Activated T-helper 1 cell treated with anti-CD3 and anti-CD28 coated beads, Interleukin-12 subunit alpha, Interleukin-12 subunit beta, Interleukin-2, Interleukin-4 antibody, amounts not matched to agents 30 ng/mL and 10 ng/mL and 1 ng/mL, durations not matched to agents 14 hours and 24 hours and 36 hours (primary cell): Measurements from ENCODE around the gene MEX3B. TPM values are rescaled to one million over a fixed set of nuclear protein-coding genes. Genes with fewer than 3 reads are reported as not detected.
"Not testable (repeated sequence)": the region's sequence is repeated elsewhere in the genome, so short reads cannot be mapped to it uniquely, and the experiment has no call there.

Experiments used
- DNase-seq: peaks from one replicate; pipeline ENCODE4 v3.0.0; 2021; ENCODE audit warnings: low spot score
- H3K27ac Mint-ChIP-seq: one replicate; pipeline ENCODE4 v1.8.0; 2021; ENCODE audit warnings: mild to moderate bottlenecking, mixed read lengths
- H3K27me3 Mint-ChIP-seq: one replicate; pipeline ENCODE4 v1.8.0; 2022; ENCODE audit warnings: mild to moderate bottlenecking, moderate library complexity, mixed read lengths; ENCODE audit not compliant: insufficient read depth
- H3K36me3 Mint-ChIP-seq: one replicate; pipeline ENCODE4 v1.8.0; 2021; ENCODE audit warnings: low read depth, mixed read lengths
- H3K4me1 Mint-ChIP-seq: one replicate; pipeline ENCODE4 v1.8.0; 2021; ENCODE audit warnings: low read depth, mixed read lengths
- H3K4me3 Mint-ChIP-seq: one replicate; pipeline ENCODE4 v1.8.0; 2021; ENCODE audit warnings: mild to moderate bottlenecking, moderate library complexity, mixed read lengths
- H3K9me3 Mint-ChIP-seq: one replicate; pipeline ENCODE4 v1.8.0; 2021; ENCODE audit warnings: mixed read lengths
- intact Hi-C: fragments of 100-400 bp; cut with micrococcal nuclease; formaldehyde crosslinking; loops from one replicate; pipeline ENCODE4 v1.15.1; 2024
- total RNA-seq: library from RNA; stranded (reverse); gene quantifications from 2 replicates; pipeline ENCODE4 v1.2.3, GENCODE V29; 2022

The MEX3B gene
- total RNA-seq, 1 donor from 2014 or later: 0.73 TPM

DNA sequence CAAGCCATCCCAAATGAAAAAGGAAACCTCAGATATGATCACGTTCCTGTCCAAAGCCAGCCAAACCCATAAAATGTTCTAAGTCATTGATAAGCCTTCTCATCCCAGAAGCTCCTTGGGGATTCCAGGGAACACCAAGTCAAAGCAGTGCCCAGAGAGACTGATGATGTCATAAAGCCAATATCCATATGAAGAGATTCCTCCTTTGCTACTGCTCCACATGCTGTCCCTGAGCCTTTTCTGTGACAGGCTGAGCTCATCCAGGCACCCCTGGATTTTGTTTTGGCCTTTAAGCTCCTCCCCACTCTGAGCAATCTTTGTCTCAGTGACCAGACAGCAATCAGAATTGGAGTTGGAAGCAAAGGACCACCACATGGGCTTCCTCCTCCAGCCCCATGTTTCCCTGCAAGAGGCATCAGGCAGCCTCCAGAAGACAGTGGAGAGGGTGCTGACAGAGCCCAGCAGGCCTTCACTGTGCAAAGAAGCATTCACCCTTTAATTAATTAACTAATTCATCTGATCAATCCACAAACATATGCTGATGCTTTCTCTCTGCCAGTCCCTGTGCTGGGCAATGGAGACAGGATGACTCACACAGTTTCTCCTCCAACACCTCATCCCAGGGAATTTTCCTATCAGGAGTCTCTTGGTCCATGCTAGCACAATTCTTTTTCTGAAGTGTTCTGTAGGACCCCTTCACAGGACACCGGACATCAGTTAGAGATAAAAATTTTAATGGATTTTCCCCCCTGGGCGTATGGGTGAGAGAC, 25.0 kb downstream of the MEX3B start:
- peaks cover 9% of the 10 kb centered on the region for H3K27me3 Mint-ChIP-seq
- H3K27ac Mint-ChIP-seq: no peak overlapping the region
- H3K36me3 Mint-ChIP-seq: no peaks in the 10 kb centered on the region
- no peaks in the 10 kb centered on the region for H3K4me1 Mint-ChIP-seq
- DNase-seq: no peak
- H3K9me3 Mint-ChIP-seq: no peaks in the 10 kb centered on the region
- no peak overlapping the region for H3K4me3 Mint-ChIP-seq
- intact Hi-C loops: no loop called here

DNA sequence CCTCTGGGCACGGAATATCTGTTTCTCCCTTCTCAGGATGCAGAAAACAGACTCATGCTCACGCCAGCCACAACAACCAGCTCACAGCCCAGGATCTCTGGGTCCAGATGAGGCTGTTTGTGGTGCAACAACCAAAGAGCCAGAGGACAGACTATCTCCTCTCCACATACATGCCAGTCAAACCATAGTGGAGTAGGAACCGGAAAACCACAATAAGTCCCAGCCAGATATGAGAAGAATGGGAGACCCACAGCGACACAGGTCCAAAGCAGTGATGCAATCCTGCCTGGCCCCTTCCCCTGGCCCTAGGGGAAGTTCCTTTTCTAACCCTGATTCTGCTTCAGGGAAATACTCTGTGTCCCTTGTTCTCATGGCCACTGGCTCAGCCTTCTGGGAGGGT, 27.6 kb downstream of the MEX3B start:
- H3K27me3 Mint-ChIP-seq: peaks cover 7% of the 10 kb centered on the region

DNA sequence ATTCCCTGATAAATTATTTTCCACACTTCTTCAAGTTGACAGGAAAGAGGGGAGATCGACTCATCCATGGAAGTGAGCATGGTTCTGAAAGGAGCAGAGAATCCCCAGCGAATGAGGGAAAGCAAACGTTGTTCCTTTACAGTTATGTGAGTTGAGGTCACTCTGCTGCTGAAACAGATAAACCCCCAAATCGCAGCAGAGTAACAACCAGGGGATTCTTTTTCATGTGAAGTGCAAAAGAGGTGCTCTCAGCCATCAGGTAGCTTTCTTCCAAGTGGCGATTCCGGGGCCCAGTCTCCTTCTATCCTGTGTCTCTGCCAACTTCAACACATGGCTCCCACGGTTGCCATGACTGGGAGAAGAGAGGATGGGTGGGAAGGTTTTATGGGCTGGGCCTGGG, 28.2 kb downstream of the MEX3B start:
- no peaks in the 10 kb centered on the region for H3K36me3 Mint-ChIP-seq
- H3K4me1 Mint-ChIP-seq: no peaks in the 10 kb centered on the region
- no peaks in the 10 kb centered on the region for H3K9me3 Mint-ChIP-seq
- H3K4me3 Mint-ChIP-seq: no peak overlapping the region
- H3K27me3 Mint-ChIP-seq: peaks cover 7% of the 10 kb centered on the region
- intact Hi-C loops: no loop called here
- DNase-seq: no peak
- no peak overlapping the region for H3K27ac Mint-ChIP-seq

More for the DNA sequence above, 27.6 kb downstream of the MEX3B start:
- Mint-ChIP-seq H3K4me3 (no peak overlapping the region), H3K9me3 (no peaks in the 10 kb centered on the region), H3K4me1 (no peaks in the 10 kb centered on the region), H3K27ac (no peak overlapping the region), H3K36me3 (no peaks in the 10 kb centered on the region)
- intact Hi-C loops: no loop called here
- DNase-seq: no peak

DNA sequence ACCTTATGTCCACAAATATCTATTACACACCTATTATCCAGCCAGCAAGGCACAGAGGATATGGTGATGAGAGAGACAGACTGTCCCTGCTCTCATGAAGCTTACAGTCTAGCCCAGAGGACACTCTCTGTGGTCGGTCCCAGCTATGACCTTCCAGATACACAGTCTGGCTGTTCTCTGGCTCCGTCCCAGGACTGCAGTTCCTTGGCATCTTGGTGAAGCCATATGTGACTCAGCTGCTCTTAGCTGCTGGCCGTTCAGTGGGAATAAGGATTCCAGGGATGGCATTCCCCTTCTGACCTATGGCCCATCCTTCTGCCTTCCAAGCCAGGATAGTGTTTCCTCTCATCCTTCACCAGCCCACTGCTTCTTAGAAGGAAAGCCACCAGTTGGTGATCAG, 30.8 kb downstream of the MEX3B start:
- H3K36me3 Mint-ChIP-seq: no peaks in the 10 kb centered on the region
- no peaks in the 10 kb centered on the region for H3K9me3 Mint-ChIP-seq
- no peak overlapping the region for H3K4me3 Mint-ChIP-seq
- intact Hi-C loops: no loop called here
- no peaks in the 10 kb centered on the region for H3K4me1 Mint-ChIP-seq
- peaks cover 2% of the 10 kb centered on the region for H3K27me3 Mint-ChIP-seq
- no peak for DNase-seq
- no peak overlapping the region for H3K27ac Mint-ChIP-seq

DNA sequence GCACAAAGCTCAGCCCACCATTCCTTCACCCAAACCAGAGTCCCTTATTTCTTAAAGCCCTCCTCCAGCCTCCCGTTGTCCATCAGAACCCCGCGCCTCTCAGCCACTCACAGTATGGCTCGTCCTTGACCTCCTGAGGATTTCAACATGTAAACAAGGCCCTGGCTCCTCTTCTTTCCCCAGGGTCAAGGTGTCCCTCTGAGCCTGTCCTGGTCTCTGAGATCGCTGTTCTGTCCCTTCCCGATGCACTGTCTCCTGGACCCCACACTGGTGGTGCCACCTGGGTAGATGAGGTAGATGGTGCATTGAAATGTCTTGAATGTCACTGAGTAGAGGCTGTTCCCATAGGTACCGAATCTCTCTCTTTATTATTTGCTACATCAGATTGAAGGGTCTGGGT, 32.9 kb downstream of the MEX3B start:
- Mint-ChIP-seq H3K27me3 (no peaks in the 10 kb centered on the region), H3K4me1 (no peaks in the 10 kb centered on the region), H3K9me3 (no peaks in the 10 kb centered on the region), H3K27ac (no peak overlapping the region), H3K4me3 (no peak overlapping the region), H3K36me3 (no peaks in the 10 kb centered on the region)
- intact Hi-C loops: no loop called here
- DNase-seq: no peak

DNA sequence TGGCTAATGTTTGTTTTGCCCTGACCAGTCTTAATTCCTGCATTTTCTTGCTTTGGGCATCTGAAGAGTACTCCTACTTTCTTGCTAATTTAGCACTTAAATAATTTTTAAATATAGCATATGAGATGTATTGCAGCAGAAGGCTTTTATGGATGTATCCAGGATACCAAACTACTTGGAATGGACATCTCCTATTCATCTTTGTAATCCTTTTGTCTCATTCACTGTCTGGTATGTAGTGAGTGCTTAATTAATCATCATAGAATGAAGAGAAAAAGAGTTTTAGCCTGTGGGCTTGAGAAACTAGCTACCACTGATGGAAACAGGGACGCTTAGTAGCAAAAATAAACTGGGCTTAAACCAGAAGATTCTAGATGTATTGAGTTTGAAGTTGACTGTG, 40.6 kb downstream of the MEX3B start:
- no peak for DNase-seq
- H3K27ac Mint-ChIP-seq: no peak overlapping the region
- peaks cover 3% of the 10 kb centered on the region for H3K9me3 Mint-ChIP-seq
- H3K36me3 Mint-ChIP-seq: no peaks in the 10 kb centered on the region
- no peak overlapping the region for H3K4me3 Mint-ChIP-seq
- peaks cover 1% of the 10 kb centered on the region for H3K27me3 Mint-ChIP-seq
- H3K4me1 Mint-ChIP-seq: no peaks in the 10 kb centered on the region
- intact Hi-C loops: no loop called here

DNA sequence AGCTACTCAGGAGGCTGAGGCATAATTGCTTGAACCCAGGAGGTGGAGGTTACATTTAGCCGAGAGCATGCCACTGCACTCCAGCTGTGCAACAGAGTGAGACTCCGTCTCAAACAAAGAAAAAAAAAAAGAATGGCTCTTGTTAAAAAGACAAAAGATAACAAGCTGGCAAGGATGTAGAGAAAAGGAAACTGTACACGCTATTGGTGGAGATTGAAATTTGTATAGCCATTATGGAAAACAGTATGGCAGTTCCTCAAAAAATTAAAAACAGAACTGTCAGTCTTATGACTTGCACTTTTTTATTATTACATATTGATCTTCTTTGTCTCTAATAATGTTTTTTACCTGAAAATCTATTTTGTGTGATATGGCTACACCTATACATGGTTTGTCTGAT, 41.9 kb downstream of the MEX3B start:
- intact Hi-C loops: no loop called here
- H3K36me3 Mint-ChIP-seq: no peaks in the 10 kb centered on the region
- no peak overlapping the region for H3K4me3 Mint-ChIP-seq
- H3K4me1 Mint-ChIP-seq: no peaks in the 10 kb centered on the region
- no peak for DNase-seq
- peaks cover 1% of the 10 kb centered on the region for H3K27me3 Mint-ChIP-seq
- peaks cover 3% of the 10 kb centered on the region for H3K9me3 Mint-ChIP-seq
- H3K27ac Mint-ChIP-seq: no peak overlapping the region

DNA sequence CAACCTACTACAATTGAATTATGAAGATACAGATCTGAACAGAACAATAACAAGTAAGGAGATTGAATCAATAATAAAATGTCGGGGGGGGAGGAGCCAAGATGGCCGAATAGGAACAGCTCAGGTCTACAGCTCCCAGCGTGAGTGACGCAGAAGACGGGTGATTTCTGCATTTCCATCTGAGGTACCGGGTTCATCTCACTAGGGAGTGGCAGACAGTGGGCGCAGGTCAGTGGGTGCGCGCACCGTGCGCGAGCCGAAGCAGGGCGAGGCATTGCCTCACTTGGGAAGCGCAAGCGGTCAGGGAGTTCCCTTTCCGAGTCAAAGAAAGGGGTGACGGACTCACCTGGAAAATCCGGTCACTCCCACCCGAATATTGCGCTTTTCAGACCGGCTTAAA, 50.7 kb downstream of the MEX3B start:
- intact Hi-C loops, H3K36me3 Mint-ChIP-seq, H3K27ac Mint-ChIP-seq, H3K4me3 Mint-ChIP-seq, DNase-seq, H3K27me3 Mint-ChIP-seq, H3K4me1 Mint-ChIP-seq: not testable (repeated sequence)
- peaks cover 14% of the 10 kb centered on the region for H3K9me3 Mint-ChIP-seq

DNA sequence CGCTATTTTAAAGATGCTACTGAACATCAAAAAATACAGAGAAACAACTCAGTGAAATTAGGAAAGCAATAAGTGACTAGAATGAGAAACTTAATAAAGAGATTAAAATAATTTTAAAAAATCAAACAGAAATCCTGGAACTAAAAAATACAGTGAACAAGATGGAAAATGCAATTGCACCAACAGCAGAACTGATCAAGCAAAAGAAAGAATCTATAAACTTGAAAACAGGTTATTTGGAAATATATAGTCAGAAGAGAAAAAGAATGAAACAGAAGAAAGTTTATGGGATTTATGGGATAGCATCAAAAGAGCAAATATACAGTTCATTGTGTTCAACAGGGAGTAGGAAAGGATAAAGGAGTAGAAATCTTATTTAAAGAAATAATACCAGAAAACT, 53.3 kb downstream of the MEX3B start:
- Mint-ChIP-seq H3K36me3 (no peaks in the 10 kb centered on the region), H3K27me3 (no peaks in the 10 kb centered on the region), H3K9me3 (peaks cover 14% of the 10 kb centered on the region), H3K4me3 (no peak overlapping the region), H3K27ac (no peak overlapping the region), H3K4me1 (no peaks in the 10 kb centered on the region)
- intact Hi-C loops: no loop called here
- DNase-seq: no peak

Other genes with a start within 250 kb of the MEX3B start
- gene EFL1, start 216.7 kb upstream of the MEX3B start, total RNA-seq: 25.2 and 25.6 TPM in 2 replicates
- 0.54 and 0.57 TPM in 2 replicates for gene SAXO2, start 216.8 kb upstream of the MEX3B start, total RNA-seq